ENCODE results near the gene MAG.

The MAG gene

DNA sequence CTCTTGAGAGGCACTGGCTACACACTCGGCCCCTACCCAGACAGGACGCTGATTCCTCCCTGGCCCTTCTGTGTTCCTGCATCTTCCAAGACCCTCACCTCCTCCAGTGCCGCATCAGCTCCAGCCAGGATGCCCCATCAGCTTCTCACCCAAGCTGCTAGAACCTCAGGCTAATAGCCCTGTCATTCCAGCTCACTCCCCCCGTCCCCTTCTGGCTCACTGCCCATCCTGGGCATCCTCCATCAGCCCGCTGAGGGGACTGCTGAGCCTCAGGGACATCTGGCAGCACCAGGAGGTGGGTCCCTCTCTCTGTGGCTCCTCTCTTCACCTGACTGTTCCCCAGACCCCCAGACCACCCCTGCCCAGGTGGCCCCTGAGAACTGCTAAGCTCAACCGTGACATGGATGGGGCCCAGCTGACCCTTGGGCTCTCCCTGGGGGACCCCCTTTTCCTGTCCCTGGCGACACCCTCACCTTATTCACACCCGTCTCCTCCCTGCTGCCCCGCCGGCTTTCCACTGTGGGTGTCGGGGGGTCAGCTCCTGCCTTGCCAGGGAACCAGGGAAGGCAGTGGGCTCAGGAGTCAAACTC is 71.1 kb downstream of the MAG start:
- DNase-seq (ENCODE audit: low spot score) = no peak

Measured in cerebellar cortex (tissue), 1 donor.